K562 treated with DMSO at 1 percent for 48 hours (cell line): Measurements from ENCODE around the gene MAP6D1. TPM values are rescaled to one million over a fixed set of nuclear protein-coding genes. Genes with fewer than 3 reads are reported as not detected.

Experiments used
- total RNA-seq: library from RNA; unstranded; fragments of 300-600 nt; gene quantifications from 2 replicates; pipeline ENCODE4 v1.2.3, GENCODE V29; 2022; ENCODE audit warnings: low replicate concordance; ENCODE audit errors: extremely low read depth

Gene MAP6D1
- total RNA-seq = not detected in 2 replicates

DNA sequence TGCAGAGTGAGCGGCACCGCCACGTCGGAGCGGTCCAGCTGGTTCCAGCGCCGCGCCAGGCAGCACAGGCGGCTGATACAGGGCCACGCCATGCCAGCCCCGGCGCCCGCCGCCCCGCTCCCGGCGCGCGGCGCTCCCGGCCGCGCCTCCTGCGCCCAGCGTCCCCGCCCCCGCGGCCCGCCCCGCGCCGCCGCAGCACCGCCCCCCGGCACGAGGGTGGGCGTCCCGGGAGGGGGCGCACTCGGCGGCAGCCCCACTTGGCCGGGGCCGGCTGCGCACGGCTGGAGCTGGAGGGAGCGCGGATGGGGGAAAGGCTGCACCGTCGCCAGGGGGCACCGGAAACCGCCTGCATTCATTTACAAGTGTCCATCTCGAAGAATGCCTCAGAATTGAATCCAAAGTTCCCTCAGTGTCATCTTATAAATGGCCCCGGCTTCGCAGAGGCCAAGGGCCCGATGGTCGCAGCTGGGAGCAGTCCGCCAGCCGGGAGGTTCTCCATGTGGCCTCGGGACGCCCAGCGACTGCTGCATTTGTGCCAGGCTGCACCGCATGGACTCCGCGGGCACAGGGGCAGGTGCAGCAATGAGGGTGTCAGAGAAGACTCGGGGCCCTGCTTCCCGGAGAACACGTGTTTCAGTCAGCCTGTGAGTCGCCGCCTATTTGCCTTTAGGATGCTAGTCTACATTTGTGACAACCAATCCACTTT is at the start of gene MAP6D1:
Gene MAP6D1 (minus strand): TSS at position 122 of the 706 bp plus-strand sequence. CDS start 30 bp downstream, at position 92.

Other genes starting within 250 kb of the MAP6D1 start
- not detected in 2 replicates for gene KLHL24, start 190.0 kb downstream of the MAP6D1 start, total RNA-seq
- not detected in 2 replicates for gene YEATS2, start 127.8 kb downstream of the MAP6D1 start, total RNA-seq
- not detected in 2 replicates for gene PARL, start 59.3 kb upstream of the MAP6D1 start, total RNA-seq
- not detected in 2 replicates for gene ABCC5, start 192.3 kb upstream of the MAP6D1 start, total RNA-seq
- gene HTR3D, start 206.2 kb upstream of the MAP6D1 start, total RNA-seq = not detected in 2 replicates
- gene HTR3C, start 227.5 kb upstream of the MAP6D1 start, total RNA-seq = not detected in 2 replicates